Astrocyte of the spinal cord (primary cell): ENCODE data around the gene SRL.

Experiments used
- DNase-seq: peaks from one replicate; pipeline ENCODE4 v3.0.0; 2011; ENCODE audit warnings: low read depth, low spot score
- H3K4me3 ChIP-seq: 2 replicates; pipeline ENCODE4 v1.5.1; 2011; ENCODE audit warnings: low read depth, mild to moderate bottlenecking, low read length, moderate library complexity
- in situ Hi-C: cut with HindIII; loops from 2 replicates; pipeline ENCODE4 v1.10.0; 2017; ENCODE audit warnings: low sequenced_read_pairs
- TF ChIP-seq, protein P1 (sequence below): IDR thresholded peaks from 2 replicates; pipeline ENCODE4 v1.5.1; 2012; ENCODE audit warnings: low read depth, mild to moderate bottlenecking, low read length, inconsistent platforms

The SRL gene

GRCh38 chr16:4241928-4242283 lies at the start of gene SRL:
SRL (minus strand) TSS chr16:4242080; CDS start chr16:4242067, 13 bp downstream.
- DNase-seq, result no peak
- no peak within 1 kb of the TSS for H3K4me3 ChIP-seq
- TF ChIP-seq, protein P1, sequence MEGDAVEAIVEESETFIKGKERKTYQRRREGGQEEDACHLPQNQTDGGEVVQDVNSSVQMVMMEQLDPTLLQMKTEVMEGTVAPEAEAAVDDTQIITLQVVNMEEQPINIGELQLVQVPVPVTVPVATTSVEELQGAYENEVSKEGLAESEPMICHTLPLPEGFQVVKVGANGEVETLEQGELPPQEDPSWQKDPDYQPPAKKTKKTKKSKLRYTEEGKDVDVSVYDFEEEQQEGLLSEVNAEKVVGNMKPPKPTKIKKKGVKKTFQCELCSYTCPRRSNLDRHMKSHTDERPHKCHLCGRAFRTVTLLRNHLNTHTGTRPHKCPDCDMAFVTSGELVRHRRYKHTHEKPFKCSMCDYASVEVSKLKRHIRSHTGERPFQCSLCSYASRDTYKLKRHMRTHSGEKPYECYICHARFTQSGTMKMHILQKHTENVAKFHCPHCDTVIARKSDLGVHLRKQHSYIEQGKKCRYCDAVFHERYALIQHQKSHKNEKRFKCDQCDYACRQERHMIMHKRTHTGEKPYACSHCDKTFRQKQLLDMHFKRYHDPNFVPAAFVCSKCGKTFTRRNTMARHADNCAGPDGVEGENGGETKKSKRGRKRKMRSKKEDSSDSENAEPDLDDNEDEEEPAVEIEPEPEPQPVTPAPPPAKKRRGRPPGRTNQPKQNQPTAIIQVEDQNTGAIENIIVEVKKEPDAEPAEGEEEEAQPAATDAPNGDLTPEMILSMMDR, result no peak
- in situ Hi-C loops, result no loop called here

GRCh38 chr16:4290236-4290830 lies 48.5 kb upstream of the SRL start:
- in situ Hi-C loops, result no loop called here
- H3K4me3 ChIP-seq, result no peak overlapping the region
- peak; percentile 33 for DNase-seq
- TF ChIP-seq, protein P1, result peak; percentile 41

DNA sequence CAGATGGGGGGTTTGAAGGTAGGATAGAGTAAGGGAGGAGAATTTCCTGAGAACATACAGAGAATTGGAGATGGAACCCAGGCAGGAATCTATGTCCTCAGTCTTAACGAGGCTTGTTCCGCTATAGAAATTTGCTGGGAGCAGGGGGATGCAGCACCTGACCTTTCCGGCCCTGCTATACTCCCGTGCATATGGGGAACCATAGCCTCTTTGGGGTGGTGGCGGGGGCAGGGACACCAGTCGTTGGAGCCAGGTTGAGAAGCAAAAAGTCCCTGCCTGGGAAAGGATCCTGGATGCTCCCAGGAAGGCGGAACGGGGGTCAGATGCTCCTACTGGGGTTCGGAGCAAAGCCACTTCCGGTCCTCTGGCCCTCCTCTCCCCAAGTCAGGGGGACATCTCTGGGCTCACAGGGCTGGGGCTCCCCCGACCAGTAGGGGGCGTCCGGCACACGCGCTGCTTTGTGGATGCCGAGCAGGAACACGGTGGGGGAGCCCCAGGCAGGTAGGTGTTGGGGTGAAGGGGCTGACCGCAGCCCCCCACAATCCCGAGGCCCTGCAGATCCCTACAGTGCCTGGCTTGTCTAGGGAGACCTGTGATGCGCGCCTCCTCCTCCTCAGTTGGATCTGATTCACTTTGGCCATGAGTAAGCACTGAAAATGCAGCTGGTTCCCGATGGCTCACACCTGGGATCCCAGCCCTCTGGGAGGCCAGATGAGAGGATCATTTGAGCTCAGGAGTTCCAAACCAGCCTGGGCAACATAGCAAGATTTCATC lies 46.5 kb upstream of the SRL start:
- DNase-seq, result peak; percentile 45
- no peak overlapping the region for H3K4me3 ChIP-seq
- in situ Hi-C loops, result no loop called here
- TF ChIP-seq, protein P1, result peak; percentile 99

- in situ Hi-C loops, result no loop called here
- TF ChIP-seq, protein P1, result no peak
- H3K4me3 ChIP-seq, result no peak overlapping the region
- DNase-seq, result no peak
Observed at GRCh38 chr16:4285167-4285566, 43.3 kb upstream of the SRL start.

- DNase-seq, result peak; percentile 22
- H3K4me3 ChIP-seq, result no peak overlapping the region
- TF ChIP-seq, protein P1, result no peak
- in situ Hi-C loops, result no loop called here
Observed at GRCh38 chr16:4283939-4284338, 42.1 kb upstream of the SRL start.

DNA sequence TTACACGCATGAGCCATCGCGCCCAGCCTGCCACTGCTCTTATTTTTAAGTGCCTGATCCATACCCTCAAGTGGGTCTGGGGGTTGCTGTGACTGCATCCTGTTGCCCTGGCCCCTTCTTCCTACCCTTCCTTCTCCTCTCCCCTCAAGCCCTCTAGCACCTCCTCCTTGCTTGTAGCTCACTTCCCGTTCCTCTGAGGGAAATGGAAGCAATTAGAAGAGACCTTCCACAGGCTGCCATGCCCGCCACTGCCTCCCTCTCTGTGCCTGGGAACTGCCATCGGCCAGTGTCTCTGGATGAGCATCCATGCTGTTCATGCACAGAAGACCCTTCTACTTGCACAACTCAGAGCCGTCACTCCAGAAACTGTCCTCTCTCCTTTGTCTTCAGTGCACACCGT lies 41.6 kb upstream of the SRL start:
- H3K4me3 ChIP-seq, result no peak overlapping the region
- TF ChIP-seq, protein P1, result no peak

More for the DNA sequence above, 41.6 kb upstream of the SRL start:
- DNase-seq, result no peak
- in situ Hi-C loops, result no loop called here
